HUDEP-2 (cell line): Measurements from ENCODE around the gene RNF223.

Experiments
- DNase-seq, 76 experiments: peaks; one replicate each; lab custom pipeline; 2025; ENCODE audit not compliant: unreplicated experiment in 76 of 76; lab: John Stamatoyannopoulos, UW

The RNF223 gene

GRCh38 chr1:1073743-1074587 is at the start of gene RNF223:
TSS of gene RNF223 (minus strand) at chr1:1074306. CDS start at chr1:1072566, 1,740 bp downstream.
- no peak for DNase-seq

- DNase-seq: no peak
Observed at GRCh38 chr1:1122981-1123480, 48.9 kb upstream of the RNF223 start.

- peak in 60 of 76 experiments; percentile 6 to 78 (median 52) for DNase-seq
Observed at GRCh38 chr1:1122078-1122811, 48.1 kb upstream of the RNF223 start.

- no peak for DNase-seq
Observed at GRCh38 chr1:1121611-1122077, 47.5 kb upstream of the RNF223 start.

- DNase-seq: no peak
Observed at GRCh38 chr1:1120866-1121591, 46.9 kb upstream of the RNF223 start.

GRCh38 chr1:1120096-1120495 is 46.0 kb upstream of the RNF223 start:
- DNase-seq: no peak

GRCh38 chr1:1119272-1119890 is 45.3 kb upstream of the RNF223 start:
- DNase-seq: no peak

- no peak for DNase-seq
Observed at GRCh38 chr1:1118876-1119220, 44.7 kb upstream of the RNF223 start.

- DNase-seq: no peak
Observed at GRCh38 chr1:1118011-1118875, 44.1 kb upstream of the RNF223 start.

GRCh38 chr1:1117469-1117831 is 43.3 kb upstream of the RNF223 start:
- no peak for DNase-seq

GRCh38 chr1:1116701-1117468 is 42.8 kb upstream of the RNF223 start:
- peak in 1 of 76 experiments; percentile 27 for DNase-seq

GRCh38 chr1:1115786-1116700 is 41.9 kb upstream of the RNF223 start, which contains the start of gene C1orf159:
TSS of gene C1orf159 (minus strand) at chr1:1116089. CDS start at chr1:1091543, 24,546 bp downstream.
- DNase-seq: peak in 75 of 76 experiments; percentile 56 to 99 (median 97)

- DNase-seq: no peak
Observed at GRCh38 chr1:1115136-1115785, 41.2 kb upstream of the RNF223 start.

GRCh38 chr1:1114431-1114830 is 40.3 kb upstream of the RNF223 start:
- no peak for DNase-seq

GRCh38 chr1:1112237-1112985 is 38.3 kb upstream of the RNF223 start:
- no peak for DNase-seq

GRCh38 chr1:1111516-1112236 is 37.6 kb upstream of the RNF223 start:
- DNase-seq: no peak
